ENCODE measurements around the gene IGSF22. TPM values are rescaled to one million over a fixed set of nuclear protein-coding genes. Genes with fewer than 3 reads are reported as not detected.

IGSF22 gene
- polyA plus RNA-seq, 1 of the 3 experiments (the other 2 are of a cell fraction), result 0.02 TPM

DNA sequence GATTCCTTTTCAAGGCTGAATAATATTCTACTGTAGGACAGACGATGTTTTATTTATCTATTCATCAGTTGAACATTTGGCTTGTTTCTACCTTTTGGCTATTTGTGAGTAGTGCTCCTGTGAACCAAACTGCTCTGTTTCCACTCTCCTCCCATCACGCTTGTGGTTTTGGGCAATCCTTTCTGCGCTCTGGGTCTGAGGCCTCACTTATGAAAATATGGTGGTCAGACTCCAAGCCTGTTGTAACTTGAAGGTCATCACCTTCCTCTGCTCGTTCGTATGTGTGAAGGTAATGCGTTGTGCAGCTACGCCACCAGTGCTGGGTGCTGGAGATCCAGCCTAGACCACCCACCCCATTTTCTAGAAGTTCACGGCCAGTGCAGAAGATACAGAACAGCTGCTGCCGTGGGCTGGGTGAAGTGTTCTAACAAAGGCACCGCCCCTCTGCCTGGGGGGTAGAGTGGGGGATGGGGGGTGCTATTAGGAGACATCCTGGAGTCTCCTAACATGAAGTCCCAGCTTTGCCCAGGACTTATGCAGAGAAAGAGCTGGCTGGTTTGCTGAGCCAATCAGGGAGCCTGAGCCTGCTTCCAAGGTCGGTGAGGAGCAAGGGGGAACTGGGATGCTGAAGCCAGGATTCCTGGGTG lies 44.6 kb upstream of the IGSF22 start (continued):
- no peak for TF ChIP-seq MEF2A (IDR thresholded peaks at IDR 0.05; ENCODE audit: borderline replicate concordance, low read depth)
- no peak for TF ChIP-seq TCF12 (IDR thresholded peaks at IDR 0.05)

DNA sequence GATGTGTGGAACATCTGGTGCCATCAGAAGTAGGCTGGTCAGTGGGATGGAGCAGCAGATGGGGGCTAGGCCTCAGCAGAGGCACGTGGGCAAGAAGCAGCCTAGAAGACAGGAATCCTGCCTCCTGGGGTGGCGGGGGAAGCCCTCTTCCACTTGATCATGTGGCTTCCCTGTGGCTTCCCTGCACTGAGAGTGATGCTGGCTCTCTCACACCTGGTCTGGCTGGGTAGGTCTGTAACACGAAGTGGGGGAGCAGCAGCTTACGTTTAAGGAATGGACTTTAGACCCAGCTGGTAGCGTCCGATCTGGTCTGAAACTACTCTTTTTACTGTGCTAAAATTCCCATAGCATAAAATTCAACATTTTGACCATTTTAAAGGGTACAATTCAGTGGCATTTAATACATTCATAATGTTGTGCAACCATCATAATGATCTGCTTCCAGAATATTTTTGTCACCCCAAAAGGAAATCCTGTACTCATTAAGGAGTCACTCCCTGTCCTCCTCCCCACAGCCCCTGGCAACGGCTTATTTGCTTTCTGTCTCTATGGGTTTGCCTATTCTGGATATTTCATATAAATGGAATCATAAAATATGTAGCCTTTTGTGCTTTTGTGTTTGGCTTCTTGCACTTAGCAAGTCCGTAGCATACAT lies 43.9 kb upstream of the IGSF22 start:
- DNase-seq, result no peak
- 71% methylated on average over 5 of the region's 8 CpGs for WGBS (ENCODE audit: low lambda C conversion rate)
- no peaks in the 10 kb centered on the region for H4K20me1 ChIP-seq (ENCODE audit: insufficient read depth)
- no peak overlapping the region for H3K4me2 ChIP-seq
- TF ChIP-seq YY1 (IDR thresholded peaks at IDR 0.05; ENCODE audit: low read depth) (no peak), CHD2 (IDR thresholded peaks at IDR 0.05; ENCODE audit: low read length, partially characterized antibody) (no peak), RFX5 (IDR thresholded peaks at IDR 0.05; ENCODE audit: low read length) (no peak), RAD21 (IDR thresholded peaks at IDR 0.05; ENCODE audit: low read length) (no peak), FOXM1 (IDR thresholded peaks at IDR 0.05; ENCODE audit: low read depth) (no peak), RXRA (IDR thresholded peaks at IDR 0.05; ENCODE audit: borderline replicate concordance, low read depth) (no peak), POLR2AphosphoS5 (IDR thresholded peaks at IDR 0.05; ENCODE audit: low read depth, low read length) (no peak), TAF1 (IDR thresholded peaks at IDR 0.05; ENCODE audit: borderline replicate concordance, low read depth, low read length) (no peak), EP300 (IDR thresholded peaks at IDR 0.05; ENCODE audit: borderline replicate concordance in 1 of 2, low read depth in 1 of 2, low read length in 1 of 2) (no peak), SIN3A (IDR thresholded peaks at IDR 0.05; ENCODE audit: borderline replicate concordance, low read depth, low read length) (no peak), FOXJ3 (CRISPR knock-in tag; IDR thresholded peaks at IDR 0.05) (no peak), MEF2A (IDR thresholded peaks at IDR 0.05; ENCODE audit: borderline replicate concordance, low read depth) (no peak), NRF1 (IDR thresholded peaks at IDR 0.05; ENCODE audit: low read depth, low read length) (no peak), SMC3 (IDR thresholded peaks at IDR 0.05; ENCODE audit: low read depth, low read length) (no peak), FOSL2 (IDR thresholded peaks at IDR 0.05; ENCODE audit: borderline replicate concordance, low read depth) (no peak), ELF1 (IDR thresholded peaks at IDR 0.05) (no peak)
- TF ChIP-seq, protein P1, sequence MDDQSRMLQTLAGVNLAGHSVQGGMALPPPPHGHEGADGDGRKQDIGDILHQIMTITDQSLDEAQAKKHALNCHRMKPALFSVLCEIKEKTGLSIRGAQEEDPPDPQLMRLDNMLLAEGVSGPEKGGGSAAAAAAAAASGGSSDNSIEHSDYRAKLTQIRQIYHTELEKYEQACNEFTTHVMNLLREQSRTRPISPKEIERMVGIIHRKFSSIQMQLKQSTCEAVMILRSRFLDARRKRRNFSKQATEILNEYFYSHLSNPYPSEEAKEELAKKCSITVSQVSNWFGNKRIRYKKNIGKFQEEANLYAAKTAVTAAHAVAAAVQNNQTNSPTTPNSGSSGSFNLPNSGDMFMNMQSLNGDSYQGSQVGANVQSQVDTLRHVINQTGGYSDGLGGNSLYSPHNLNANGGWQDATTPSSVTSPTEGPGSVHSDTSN (IDR thresholded peaks at IDR 0.05), result no peak
- TF ChIP-seq, protein P2, sequence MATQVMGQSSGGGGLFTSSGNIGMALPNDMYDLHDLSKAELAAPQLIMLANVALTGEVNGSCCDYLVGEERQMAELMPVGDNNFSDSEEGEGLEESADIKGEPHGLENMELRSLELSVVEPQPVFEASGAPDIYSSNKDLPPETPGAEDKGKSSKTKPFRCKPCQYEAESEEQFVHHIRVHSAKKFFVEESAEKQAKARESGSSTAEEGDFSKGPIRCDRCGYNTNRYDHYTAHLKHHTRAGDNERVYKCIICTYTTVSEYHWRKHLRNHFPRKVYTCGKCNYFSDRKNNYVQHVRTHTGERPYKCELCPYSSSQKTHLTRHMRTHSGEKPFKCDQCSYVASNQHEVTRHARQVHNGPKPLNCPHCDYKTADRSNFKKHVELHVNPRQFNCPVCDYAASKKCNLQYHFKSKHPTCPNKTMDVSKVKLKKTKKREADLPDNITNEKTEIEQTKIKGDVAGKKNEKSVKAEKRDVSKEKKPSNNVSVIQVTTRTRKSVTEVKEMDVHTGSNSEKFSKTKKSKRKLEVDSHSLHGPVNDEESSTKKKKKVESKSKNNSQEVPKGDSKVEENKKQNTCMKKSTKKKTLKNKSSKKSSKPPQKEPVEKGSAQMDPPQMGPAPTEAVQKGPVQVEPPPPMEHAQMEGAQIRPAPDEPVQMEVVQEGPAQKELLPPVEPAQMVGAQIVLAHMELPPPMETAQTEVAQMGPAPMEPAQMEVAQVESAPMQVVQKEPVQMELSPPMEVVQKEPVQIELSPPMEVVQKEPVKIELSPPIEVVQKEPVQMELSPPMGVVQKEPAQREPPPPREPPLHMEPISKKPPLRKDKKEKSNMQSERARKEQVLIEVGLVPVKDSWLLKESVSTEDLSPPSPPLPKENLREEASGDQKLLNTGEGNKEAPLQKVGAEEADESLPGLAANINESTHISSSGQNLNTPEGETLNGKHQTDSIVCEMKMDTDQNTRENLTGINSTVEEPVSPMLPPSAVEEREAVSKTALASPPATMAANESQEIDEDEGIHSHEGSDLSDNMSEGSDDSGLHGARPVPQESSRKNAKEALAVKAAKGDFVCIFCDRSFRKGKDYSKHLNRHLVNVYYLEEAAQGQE (IDR thresholded peaks at IDR 0.05; ENCODE audit: low read depth, low read length), result no peak
- TF ChIP-seq, protein P3, sequence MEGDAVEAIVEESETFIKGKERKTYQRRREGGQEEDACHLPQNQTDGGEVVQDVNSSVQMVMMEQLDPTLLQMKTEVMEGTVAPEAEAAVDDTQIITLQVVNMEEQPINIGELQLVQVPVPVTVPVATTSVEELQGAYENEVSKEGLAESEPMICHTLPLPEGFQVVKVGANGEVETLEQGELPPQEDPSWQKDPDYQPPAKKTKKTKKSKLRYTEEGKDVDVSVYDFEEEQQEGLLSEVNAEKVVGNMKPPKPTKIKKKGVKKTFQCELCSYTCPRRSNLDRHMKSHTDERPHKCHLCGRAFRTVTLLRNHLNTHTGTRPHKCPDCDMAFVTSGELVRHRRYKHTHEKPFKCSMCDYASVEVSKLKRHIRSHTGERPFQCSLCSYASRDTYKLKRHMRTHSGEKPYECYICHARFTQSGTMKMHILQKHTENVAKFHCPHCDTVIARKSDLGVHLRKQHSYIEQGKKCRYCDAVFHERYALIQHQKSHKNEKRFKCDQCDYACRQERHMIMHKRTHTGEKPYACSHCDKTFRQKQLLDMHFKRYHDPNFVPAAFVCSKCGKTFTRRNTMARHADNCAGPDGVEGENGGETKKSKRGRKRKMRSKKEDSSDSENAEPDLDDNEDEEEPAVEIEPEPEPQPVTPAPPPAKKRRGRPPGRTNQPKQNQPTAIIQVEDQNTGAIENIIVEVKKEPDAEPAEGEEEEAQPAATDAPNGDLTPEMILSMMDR (IDR thresholded peaks at IDR 0.05), result no peak
- H3K9me2 ChIP-seq, result no peaks in the 10 kb centered on the region
- ChIA-PET POLR2A (no interaction called here), CTCF (interaction anchor here (1.5 kb wide), 1 partner anchor 32 kb away, joined by 4 read pairs; no protein-coding TSS in a partner anchor)
- no peaks in the 10 kb centered on the region for H3K36me3 ChIP-seq (replicated peaks in 1 of 2; ENCODE audit: control insufficient read depth in 1 of 2, insufficient read depth in 2 of 2, low read length in 1 of 2)
- H3K9ac ChIP-seq, result no peak overlapping the region
- no peak overlapping the region for H3K4me3 ChIP-seq (ENCODE audit: low read depth in 2 of 2, low read length in 1 of 2)
- H3K4me1 ChIP-seq (ENCODE audit: control insufficient read depth in 1 of 2, insufficient read depth in 2 of 2, low read depth in 1 of 2, low read length in 1 of 2), result no peaks in the 10 kb centered on the region
- no peaks in the 10 kb centered on the region for H3K79me2 ChIP-seq (ENCODE audit: insufficient read depth)
- H3K27me3 ChIP-seq (ENCODE audit: insufficient read depth), result no peaks in the 10 kb centered on the region; the same call in 1 of the 2 replicates
- no peaks in the 10 kb centered on the region for H3K9me3 ChIP-seq
- H3K27ac ChIP-seq (ENCODE audit: low read depth in 2 of 2, low read length in 1 of 2), result no peak overlapping the region
- no peaks in the 10 kb centered on the region for H3F3A ChIP-seq (replicated peaks; ENCODE audit: insufficient read depth)
- H2AFZ ChIP-seq (ENCODE audit: low read depth), result no peak overlapping the region
